HS-5 (cell line): ENCODE measurements around the gene B3GALT6.

Experiments
- DNase-seq: peaks from one replicate; pipeline ENCODE4 v3.0.0-alpha.2; 2012; ENCODE audit warnings: low read depth

The B3GALT6 gene

GRCh38 chr1:1202831-1203560, 29.0 kb upstream of the B3GALT6 start:
- no peak for DNase-seq

GRCh38 chr1:1203561-1204424, 28.2 kb upstream of the B3GALT6 start:
- DNase-seq, result no peak

GRCh38 chr1:1204425-1204920, 27.6 kb upstream of the B3GALT6 start:
- DNase-seq, result no peak

GRCh38 chr1:1204998-1205768, 26.9 kb upstream of the B3GALT6 start:
- no peak for DNase-seq

GRCh38 chr1:1205769-1206375, 26.2 kb upstream of the B3GALT6 start:
- DNase-seq, result no peak

- DNase-seq, result no peak
These were observed 25.6 kb upstream of the B3GALT6 start, which contains the start of gene TNFRSF18 for GRCh38 chr1:1206376-1206965. Gene TNFRSF18, minus strand, starts transcription at chr1:1206592. Its CDS starts 21 bp downstream, at chr1:1206571.

GRCh38 chr1:1206966-1207531, 25.0 kb upstream of the B3GALT6 start:
- no peak for DNase-seq

- DNase-seq, result no peak
These were observed 24.5 kb upstream of the B3GALT6 start for GRCh38 chr1:1207571-1207892.

GRCh38 chr1:1208713-1209433, 23.2 kb upstream of the B3GALT6 start:
- DNase-seq, result no peak

GRCh38 chr1:1210726-1211540, 21.1 kb upstream of the B3GALT6 start:
- DNase-seq, result no peak

GRCh38 chr1:1211541-1212441, 20.2 kb upstream of the B3GALT6 start:
- no peak for DNase-seq

GRCh38 chr1:1212780-1213344, 19.2 kb upstream of the B3GALT6 start:
- no peak for DNase-seq

- DNase-seq, result no peak
These were observed 18.4 kb upstream of the B3GALT6 start, which contains the start of gene TNFRSF4 for GRCh38 chr1:1213345-1214265. Gene TNFRSF4, minus strand, starts transcription at chr1:1214153. Its CDS starts 26 bp downstream, at chr1:1214127.

GRCh38 chr1:1215080-1215676, 16.9 kb upstream of the B3GALT6 start:
- no peak for DNase-seq

- DNase-seq, result no peak
These were observed 16.0 kb upstream of the B3GALT6 start for GRCh38 chr1:1215881-1216605.
